H1 (cell line): Measurements from ENCODE around the gene PIEZO1. TPM values are rescaled to one million over a fixed set of nuclear protein-coding genes. Genes with fewer than 3 reads are reported as not detected.

Source experiments
- CBX5 ChIP-seq: fragments of 300-800, 300-1000 bp; sonication (generic); IDR thresholded peaks from 2 replicates; pipeline ENCODE4 v1.7.1; 2016; ENCODE audit warnings: antibody characterized with exemption, low read length, low read depth
- EP300 ChIP-seq, 2 experiments: IDR thresholded peaks; 1 replicate in 1 of 2; 2 replicates in 1 of 2; pipeline ENCODE4 v1.6.1; 2011 to 2012; ENCODE audit warnings: low read depth in 2 of 2, low read length in 2 of 2, mild to moderate bottlenecking in 2 of 2, borderline replicate concordance in 1 of 2, inconsistent platforms in 1 of 2, moderate library complexity in 1 of 2
- SIN3A ChIP-seq, 2 experiments: IDR thresholded peaks in 1 of 2; conservative IDR thresholded peaks in 1 of 2; 2 replicates each; pipeline ENCODE4 v1.6.1; 2011 to 2012; ENCODE audit warnings: low read length in 2 of 2, improper control_type of control experiment in 1 of 2, low read depth in 1 of 2, mild to moderate bottlenecking in 1 of 2
- SUZ12 ChIP-seq: fragments of 200-600 bp; sonication (generic); IDR thresholded peaks from 2 replicates; pipeline ENCODE4 v1.6.1; 2012; ENCODE audit warnings: mild to moderate bottlenecking, inconsistent platforms, low read length, moderate library complexity, mixed read lengths
- polyA plus RNA-seq, 7 experiments: library from polyadenylated mRNA; depleted of rRNA in 3 of 7; stranded (reverse) in 5 of 7; unstranded in 2 of 7; fragments of >200 nt in 5 of 7; fragments of 200-250 nt in 2 of 7; gene quantifications; 1 replicate in 5 of 7; 2 replicates in 1 of 7; 4 replicates in 1 of 7; pipeline versions ENCODE4 v1.2.1 to v1.2.3, GENCODE V29; 2011 to 2013; ENCODE audit warnings: missing spikeins in 2 of 7, mixed read lengths in 2 of 7
- total RNA-seq: library from RNA; stranded (reverse); fragmentation: NEBNext Ultra II Directional; extraction: Animal tissue kit (Norgen Biotek cat#: 25700); gene quantifications from 2 replicates; pipeline ENCODE4 v1.2.1, GENCODE V29; 2021

The PIEZO1 gene
- total and polyA plus RNA-seq, 2 of the 8 experiments (the other 6 are each of a cell fraction or from before 2014, with no cell fraction given) = 42.3 to 67.5 TPM

DNA sequence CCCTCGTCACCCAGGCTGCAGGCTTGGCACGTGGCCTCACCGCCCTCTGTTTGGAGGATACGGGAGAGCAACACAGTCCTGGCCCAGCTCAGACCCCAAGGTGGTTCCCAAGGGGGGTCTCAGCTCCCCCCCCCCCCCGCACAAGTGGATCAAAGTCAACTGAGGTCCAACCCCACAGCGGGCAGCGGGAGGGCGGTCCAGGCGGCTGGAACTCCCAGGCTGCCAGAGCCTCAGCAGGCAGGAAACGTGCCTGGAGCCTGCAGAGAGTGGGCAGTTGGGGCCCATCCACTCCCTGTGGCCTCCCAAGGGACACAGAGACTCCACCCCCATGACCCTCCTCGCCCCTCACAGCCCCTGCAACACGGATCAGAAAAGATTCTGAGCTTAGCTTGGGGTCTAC, 36.7 kb downstream of the PIEZO1 start (continued):
- TF ChIP-seq SUZ12 (no peak), EP300 (IDR thresholded peaks at IDR 0.05; ENCODE audit: borderline replicate concordance in 1 of 2, low read depth in 2 of 2, low read length in 2 of 2) (no peak), SIN3A (conservative IDR thresholded peaks at IDR 0.05 in 1 of 2, IDR thresholded peaks at IDR 0.05 in 1 of 2; ENCODE audit: low read depth in 1 of 2, low read length in 2 of 2) (no peak), CBX5 (no peak)
